Forelimb muscle (tissue), 1 donor: ENCODE measurements around the gene PASK. TPM values are rescaled to one million over a fixed set of nuclear protein-coding genes. Genes with fewer than 3 reads are reported as not detected.

Experiments used
- DNase-seq: peaks from one replicate; pipeline ENCODE4 v3.0.0-alpha.2; 2013; ENCODE audit warnings: low read depth
- polyA plus RNA-seq: library from polyadenylated mRNA; unstranded; fragments of 120-200 nt; gene quantifications from one replicate; pipeline ENCODE4 v1.2.1, GENCODE V29; 2013; ENCODE audit not compliant: insufficient read length

PASK gene
- polyA plus RNA-seq, 1 donor, result 5.0 TPM

DNA sequence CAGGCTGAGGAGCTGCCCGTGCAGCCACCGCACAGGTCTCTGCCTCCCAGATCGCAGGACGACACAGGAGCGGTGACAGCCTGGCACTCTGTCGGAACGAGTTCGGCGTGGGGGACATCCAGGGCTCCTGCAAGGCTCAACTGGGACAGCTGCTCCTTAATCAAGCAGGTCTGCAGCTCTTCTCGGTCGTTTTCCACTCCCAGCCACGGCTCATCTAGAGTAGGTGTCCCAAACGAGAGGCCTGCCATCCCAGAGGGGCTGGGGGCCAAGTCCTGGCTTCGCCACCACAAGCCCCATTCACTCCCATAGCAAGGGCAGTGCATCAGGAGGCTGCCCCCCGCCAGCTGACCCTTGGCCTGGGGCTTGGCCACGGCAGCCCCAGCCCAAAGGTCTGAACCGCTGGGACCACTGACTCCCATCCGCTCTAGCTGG is 22.5 kb downstream of the PASK start:
- DNase-seq, result no peak

DNA sequence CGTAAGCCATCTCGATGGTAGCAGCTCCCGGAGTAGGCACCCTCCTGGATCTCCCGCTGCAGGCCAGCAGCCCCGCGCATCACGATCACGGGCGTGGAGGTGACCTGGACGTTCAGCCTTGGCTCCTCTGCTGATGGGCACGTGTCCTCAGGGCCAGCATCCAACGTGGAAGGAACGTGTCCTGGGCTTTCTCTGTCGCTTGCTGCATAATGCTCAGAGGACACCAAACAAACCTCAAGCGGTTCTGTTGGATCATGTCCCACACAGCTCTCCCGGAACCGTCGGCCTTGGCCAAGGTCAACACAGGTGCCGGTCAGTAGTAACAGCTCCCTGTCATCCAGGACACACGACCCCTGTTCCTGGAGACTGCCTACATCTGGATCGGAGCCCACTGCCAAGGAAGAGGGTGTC is 23.1 kb downstream of the PASK start:
- DNase-seq, result no peak

DNA sequence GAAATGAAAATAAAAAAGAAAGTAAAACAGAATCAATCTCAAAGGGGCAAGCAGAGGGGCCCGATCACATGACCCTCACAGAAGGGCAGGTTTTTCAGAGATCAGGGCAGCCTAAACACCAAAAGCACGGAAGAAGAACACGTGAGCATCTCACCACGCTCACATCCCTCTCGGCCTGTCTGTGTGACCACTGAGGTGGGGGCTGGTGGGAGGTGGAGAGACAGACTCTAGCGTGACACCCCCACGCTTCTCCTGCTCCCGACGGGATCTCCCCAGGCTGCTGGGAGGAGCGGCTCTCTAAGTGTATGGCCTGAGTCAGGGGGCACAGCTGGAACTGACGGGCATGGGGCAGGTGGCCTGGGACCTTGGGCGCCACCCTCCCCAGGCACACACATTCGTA is 23.6 kb downstream of the PASK start:
- no peak for DNase-seq

DNA sequence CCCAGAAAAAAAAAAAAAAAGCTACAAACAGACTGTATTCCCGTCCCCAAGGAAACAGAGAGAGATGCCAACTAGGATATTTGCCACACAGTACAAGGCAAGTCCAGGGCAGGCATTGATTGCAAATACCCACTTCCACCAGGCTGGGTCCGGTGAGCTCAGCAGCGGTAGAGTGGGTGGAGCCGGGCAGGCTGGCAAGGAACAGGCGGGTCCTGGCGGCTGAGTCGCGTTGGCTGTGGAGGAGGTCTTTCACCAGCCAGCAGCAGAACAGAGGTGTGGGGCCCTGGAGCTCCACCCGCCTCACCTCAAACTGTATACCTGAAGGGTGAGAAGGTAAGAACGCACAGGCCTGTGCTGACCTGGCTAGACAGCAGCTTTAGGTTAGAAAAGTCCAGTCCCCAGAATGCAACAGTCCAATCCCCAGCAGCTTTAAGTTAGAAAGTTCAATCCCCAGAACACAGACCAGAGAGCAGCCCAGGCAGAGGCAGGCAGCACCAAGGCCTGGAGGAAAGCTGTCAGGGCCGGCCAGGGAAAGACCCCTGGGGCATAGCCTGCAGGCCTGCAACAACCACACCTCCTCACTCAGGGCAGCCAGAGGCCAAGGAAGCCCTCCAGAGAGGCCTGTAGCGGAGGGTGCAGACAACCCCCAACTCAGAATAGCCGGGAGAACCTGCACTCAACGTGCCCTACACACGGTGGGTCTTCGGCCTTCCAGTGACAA is 25.3 kb downstream of the PASK start:
- DNase-seq, result no peak

DNA sequence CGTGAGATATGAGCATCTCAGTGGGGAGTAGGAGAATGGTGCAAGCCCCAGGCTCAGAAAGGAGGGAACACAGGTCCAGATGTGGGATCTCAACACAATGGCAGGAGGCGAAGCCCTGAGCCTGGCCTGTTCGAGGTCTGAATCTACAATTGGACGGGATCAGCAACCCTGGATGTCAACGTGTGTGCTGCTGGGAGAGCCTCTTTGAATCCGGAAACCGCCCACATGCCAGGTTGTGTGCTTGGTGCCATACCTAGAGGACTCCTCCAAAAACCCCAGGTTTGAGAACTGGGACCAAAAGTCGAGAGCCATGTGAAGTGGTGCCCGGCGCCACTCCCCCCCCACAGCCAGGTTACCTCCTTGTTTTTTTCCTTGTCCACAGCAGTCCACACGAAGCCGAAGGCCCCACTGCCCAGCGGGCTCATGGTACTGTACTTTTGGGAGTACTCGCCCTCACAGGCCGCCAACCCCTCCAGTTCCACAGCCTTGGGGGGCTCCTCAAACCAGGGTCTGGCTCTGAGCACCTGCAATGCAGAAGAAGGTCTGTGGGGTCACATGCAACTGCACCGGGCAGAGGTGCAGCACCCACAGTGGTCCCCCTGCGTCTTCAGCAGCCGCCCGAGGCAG is 26.8 kb downstream of the PASK start:
- DNase-seq, result no peak

DNA sequence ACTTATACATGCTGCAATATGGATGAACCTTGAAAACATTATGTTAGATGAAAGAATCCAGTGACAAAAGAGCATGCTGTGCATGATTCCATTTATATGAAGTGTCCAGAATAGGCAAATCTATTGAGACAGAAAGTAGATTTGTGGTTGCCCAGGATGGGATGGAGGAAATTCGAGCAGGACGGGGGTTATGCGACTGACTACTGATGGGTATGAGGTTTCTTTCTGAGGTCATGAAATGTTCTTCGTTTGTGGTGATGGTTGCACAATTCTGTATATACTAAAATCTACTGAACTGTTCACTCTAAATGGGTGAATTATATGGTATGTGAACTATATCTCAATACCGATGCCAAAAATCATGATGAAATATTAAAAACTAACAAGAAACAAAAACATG is 28.3 kb downstream of the PASK start:
- DNase-seq, result no peak

DNA sequence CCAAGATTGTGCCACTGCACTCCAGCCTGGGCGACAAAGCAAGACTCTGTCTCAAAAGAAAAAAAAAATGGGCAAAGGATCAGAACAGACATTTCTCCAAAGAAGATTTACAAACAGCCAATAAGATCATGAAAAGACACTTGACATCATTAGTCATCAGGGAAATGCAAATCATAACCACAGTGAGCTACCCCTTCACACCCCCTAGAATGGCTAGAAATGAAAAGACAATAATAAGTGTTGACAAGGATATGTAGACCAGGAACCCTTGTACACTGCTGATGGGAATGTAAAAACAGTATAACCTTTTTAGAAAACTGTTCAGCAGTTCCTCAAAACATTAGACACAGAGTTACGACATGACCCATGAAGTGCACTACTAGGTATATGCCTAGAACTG is 28.8 kb downstream of the PASK start:
- no peak for DNase-seq

DNA sequence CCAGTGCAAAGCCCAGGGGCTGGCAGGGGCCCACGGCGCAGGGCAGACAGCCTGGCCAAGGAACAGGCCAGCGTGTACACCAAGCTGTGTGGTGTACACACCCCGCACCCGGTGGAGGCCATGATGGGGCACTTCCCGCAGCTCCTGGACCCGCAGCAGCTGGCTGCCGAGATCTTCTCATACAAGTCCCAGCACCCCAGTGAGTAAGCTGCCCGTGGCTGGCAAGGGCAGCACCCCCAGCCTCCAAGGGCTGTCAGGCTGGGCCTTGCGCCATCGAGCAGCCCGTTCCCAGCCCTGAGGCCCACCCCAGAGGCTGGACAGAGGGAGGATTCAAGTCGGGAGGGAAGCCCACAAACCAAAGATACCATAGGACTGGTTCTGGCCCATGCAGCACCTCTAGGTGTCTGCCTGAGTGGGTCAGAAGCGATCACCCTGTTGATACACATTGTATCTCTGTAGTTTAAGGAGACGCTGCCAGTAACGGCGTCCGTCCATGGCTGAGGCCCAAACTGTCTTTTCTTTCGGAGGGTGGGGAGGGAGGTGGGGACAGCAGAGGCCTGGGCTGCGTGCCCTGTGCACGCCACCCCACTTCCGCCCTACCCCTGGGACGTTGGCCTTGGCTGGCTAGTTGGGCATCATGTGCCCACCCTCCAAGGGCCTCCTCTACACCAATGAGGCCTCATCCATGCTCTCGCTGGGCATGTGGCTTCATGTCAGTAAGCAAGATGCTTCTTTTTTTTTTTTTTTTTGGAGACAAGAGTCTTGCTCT is 30.4 kb downstream of the PASK start:
- DNase-seq, result no peak

DNA sequence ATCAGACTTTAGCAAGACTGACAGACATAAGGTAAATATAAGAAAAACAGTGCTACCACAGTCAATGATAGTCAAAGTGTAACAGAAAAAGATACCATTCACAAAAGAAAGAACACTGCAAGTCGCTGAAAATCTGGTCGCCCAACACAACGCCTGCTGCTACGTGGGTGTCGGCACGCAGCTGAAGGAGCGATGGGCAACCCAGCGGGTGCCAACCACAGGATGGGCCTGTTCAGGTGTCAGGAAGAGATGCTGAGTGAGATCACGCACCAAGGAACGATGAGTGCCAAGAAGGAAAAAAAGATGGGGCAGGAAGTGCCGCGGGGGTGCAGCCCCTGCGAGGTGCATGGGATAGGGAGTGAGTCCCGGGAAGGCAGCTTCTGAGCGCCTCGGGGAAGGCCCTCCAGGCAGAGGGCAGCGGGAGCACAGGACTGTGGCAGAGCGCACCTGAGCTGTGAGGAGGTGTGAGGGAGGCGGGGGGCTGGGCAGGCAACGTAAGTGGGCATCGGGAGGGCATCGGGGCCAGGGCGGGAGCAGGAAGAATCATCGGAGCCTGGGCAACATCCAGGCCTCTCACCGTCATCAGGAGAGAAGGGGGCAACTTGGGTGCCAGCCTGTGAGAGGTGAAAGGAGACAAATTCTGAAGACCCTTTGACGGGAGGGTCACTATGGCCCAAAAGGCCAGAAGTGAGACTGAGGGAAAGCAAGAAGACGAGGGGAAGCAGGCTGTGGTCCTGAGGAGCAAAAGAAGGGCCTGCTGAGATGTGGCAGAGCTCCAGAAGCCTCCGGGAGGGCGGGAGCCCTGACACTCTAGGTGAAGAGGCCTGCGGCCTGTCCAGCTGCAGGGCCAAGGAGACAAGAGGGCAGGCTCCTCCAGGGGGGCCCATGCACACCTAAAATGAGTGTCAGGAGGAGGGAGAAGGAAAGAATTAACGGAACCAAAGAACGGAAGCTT is 32.4 kb downstream of the PASK start:
- no peak for DNase-seq

DNA sequence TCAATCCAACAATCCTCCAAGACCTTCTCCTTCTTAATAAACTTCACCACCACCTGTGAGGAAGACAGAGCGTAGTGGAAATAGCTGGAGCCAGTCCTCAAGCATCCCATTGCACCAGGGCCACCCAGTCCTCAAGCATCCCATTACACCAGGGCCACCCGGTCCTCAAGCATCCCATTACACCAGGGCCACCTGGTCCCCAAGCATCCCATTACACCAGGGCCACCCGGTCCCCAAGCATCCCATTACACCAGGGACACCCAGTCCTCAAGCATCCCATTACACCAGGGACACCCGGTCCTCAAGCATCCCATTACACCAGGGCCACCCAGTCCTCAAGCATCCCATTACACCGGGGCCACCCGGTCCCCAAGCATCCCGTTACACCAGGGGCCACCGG is 33.9 kb downstream of the PASK start:
- no peak for DNase-seq

DNA sequence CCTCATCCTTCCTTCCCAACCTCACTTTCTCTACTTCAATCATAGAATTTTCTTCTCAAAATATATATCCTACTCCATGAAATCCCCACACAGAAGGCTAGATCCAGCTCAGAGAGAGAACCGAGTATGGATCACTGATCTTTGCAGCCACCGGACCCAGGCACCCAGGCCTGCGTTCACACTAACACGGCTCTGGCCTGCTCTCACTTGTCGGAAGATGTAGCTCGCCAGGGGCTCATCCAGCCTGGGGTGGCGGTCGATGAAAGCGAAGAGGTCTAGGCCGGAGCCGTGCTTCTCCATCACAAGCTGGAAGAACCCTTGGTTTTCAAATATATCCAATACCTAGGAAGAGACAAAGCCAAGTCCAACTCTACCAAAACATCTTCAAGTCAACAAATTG is 34.4 kb downstream of the PASK start:
- DNase-seq, result no peak

DNA sequence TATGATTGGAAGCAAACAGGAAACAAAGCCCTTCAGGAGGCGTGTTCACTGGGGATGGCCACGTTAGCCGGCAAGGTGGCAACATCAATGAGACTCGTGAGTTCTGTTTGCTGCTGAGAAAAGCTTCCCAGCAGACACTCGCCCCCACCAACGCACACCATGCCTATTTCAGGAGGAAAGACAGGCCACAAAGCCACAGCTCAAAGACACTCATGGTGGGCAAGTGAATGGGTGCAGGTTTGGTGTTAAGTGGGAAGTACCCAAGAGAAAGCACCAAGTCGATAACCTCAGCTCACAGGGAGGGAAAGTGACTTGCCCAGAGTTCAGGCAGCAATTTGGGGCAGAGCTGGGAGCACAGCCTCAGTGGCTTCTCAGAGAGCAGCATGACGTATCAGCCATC is 36.7 kb downstream of the PASK start:
- no peak for DNase-seq

DNA sequence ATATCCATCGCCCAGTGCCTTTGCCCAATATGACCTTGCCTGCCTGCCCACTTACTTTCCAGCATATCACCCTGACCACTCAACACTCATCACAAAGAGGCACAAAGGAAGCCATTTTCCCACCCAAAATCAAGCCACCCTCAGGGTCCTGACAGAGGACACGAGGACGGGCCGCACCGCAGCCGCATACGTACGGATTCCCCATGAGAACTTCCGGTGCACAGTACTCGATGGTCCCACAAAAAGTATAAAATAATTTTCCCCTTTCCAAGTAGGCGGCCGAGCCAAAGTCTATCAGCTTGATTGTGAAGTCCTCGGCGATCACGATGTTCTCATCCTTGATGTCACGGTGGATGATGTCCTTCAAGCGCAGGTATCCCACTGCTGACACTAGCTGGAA is 37.2 kb downstream of the PASK start:
- no peak for DNase-seq

DNA sequence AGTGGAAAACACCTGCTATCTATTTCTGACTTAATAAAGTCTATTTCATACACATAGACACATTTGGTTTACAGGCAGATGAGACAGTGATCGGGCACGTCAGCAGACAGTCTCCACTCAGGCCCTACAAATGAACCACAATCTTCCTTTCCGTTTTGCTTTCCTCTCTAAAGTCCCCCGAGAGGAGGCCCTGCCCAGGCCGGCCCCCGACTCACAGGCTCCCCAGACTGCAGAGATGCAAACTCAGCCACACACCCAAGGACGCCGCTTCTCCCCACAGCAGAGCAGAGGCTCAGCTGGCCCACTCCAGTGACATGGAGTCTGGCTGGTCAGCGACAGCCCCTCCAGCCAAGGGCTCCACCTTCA is 37.8 kb downstream of the PASK start:
- DNase-seq, result no peak

DNA sequence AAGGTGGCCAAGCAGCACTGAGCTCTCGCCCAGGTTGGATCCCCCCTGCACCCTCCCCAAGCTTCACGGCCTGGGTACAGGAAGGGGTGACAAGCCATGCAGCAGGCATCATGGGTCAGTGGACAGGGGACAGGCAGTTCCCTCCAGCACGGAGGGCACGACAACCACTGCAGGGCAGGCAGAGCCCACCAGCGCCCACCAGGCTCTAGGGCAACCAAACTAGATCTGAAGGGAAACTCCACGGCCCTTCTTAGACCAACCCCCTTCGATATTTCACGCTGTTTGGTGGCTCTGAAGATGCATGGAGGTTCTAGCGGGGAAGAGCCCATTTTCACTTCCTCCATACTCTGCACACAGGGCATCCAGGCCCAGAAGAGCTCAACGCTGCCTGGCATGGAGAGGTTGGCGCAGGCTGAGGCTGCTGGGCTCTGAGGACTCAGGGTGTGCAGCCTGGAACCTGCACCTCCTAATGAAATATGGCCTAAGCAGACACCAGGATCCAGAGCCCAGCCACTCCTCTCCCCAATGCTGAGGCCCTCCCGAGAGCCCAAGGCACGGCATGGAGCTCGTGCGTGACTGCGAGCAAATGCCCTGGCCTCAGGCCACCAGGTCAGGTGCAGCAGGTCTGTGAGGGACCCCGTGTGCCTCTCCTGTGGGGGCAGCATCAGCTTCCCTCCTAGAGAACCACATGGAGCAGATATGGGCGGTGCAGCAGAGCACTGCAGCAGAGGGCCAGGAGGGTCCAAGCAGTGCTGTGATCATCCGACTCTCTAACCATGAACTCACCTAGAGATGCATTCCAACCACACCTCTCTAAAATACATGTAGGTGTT is 38.4 kb downstream of the PASK start:
- no peak for DNase-seq

DNA sequence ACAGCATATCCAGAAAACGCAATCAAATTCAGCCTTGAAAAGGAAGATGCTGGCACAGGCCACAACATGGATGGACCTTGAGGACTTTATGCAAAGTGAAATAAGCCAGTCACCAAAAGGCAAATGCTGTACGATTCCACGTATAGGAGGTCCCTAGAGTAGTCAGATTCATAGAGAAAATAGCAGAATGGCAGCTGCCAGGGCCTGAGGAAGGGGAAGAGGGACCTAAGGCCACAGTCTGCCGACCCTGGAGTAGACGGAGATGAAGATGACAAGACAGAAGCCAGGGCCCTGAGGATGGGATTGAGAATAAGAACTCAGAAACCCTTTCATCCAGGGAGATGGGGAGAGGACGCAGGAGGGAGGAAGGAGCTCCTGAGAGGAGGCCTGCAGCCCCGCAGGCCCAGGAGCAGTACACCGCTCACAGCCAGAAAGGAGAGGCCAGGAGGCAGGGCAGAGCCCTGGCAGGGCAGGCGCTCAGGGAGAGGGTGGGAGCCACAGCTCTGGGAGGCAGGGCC is 39.1 kb downstream of the PASK start:
- no peak for DNase-seq

DNA sequence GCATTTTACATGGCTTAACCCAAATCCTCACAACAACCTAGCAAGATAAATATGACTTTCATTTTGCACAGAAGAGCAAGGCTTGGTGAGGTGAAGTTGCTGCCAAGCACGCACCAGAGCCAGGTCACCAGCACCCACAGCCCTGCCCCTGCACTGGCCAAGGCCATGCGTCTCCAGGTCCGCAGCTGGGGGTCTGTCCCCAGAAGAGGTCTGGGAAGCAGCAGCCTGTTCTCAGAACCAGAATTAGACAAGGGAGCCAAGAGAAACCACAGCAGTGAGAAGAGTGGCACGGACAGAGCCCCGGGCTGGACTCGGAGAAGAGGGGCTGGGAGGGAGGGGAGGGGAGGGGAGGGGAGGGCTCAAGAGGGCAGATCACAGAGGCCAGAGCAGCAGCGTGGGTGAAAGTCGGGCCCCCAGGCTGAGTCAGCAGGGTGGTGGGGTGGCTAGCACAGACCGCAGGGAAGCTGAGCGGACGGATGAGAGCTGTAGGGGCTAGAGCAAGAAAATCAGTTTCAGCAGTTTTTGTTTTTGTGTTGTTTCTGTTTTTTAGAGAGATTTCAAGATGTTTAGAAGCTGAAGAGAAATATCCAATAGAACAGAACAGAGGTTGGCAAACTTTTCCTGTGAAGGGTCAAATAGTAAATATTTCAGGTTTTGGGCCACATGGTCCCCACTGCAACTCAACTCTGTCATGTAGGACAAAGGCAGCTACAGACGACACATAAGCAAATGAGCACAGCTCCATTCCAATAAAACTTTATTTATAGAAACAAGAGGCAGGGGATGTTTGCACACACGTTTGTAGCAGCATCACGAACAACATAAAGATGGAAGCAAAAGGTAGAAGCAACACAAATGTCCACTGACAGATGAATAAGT is 39.8 kb downstream of the PASK start:
- DNase-seq, result no peak

DNA sequence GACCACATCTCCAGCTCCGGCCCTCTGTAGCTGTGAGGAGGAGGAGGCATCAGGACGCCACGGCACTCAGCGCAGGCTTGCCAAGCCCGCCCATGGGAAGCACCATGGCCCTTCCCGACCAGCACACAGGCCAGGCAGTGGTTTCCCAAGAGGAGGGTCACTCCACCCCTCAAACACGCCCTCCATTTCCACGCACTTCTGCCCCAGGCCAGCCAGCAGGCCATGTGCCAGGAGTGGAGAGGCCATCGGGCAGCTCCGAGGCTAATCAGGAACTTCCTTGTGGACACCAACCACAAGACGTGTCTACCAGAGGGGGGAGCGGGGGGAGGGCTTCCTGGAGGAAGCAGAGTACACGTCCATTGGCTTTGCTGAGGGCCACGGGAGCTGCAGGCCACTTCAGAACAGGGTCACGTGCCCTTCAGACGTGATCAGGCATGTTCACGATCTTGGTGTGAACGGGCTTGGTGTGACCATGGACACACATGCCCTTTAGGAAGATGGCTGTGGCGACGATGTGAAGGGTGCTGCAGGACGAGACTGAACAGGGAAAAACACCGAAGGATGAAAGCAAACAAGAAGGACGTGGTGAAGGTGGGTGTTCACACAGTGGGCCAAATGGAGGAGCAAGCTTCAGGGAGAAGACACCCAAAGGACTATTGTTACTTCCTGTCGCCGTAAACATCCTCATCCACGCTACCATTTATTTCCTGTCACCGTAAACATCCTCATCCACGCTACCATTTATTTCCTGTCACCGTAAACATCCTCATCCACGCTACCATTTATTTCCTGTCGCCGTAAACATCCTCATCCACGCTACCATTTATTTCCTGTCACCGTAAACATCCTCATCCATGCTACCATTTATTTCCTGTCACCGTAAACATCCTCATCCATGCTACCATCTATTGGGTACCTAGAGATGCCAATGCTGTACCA is 40.7 kb downstream of the PASK start:
- DNase-seq, result no peak
